Measurements from ENCODE around the gene GTF2F2.

- TF ChIP-seq ZNF384 (IDR thresholded peaks at IDR 0.05), result no peak
- TF ChIP-seq ARNT (IDR thresholded peaks at IDR 0.05), result no peak
- TF ChIP-seq SP1 (IDR thresholded peaks at IDR 0.05), result no peak
Measured at GRCh38 chr13:45331692-45332035, 211.4 kb downstream of the GTF2F2 start.

All from HEK293T (cell line).